PFSK-1 (cell line): ENCODE data around the gene LRRC14B.

Source experiments
- POLR2AphosphoS5 ChIP-seq: IDR thresholded peaks from 2 replicates; pipeline ENCODE4 v1.6.1; 2012; ENCODE audit warnings: low read depth, mild to moderate bottlenecking, control low read depth, low read length, moderate library complexity
- SIN3A ChIP-seq: IDR thresholded peaks from 2 replicates; pipeline ENCODE4 v1.6.1; 2012; ENCODE audit warnings: mild to moderate bottlenecking, low read length, moderate library complexity, borderline replicate concordance; ENCODE audit not compliant: insufficient read depth

- TF ChIP-seq SIN3A, result no peak
- TF ChIP-seq POLR2AphosphoS5, result no peak
Measured at GRCh38 chr5:197892-198489, 6.7 kb downstream of the LRRC14B start.
